HL-60/S4 treated with retinoic acid at 250 ng/mL for 4 days and 3 days (cell line): ENCODE results near the gene ACSM6.
"Not testable (repeated sequence)": the region's sequence is repeated elsewhere in the genome, so short reads cannot be mapped to it uniquely, and the experiment has no call there.

Source experiments
- in situ Hi-C: fragments of 300-500 bp; cut with MboI; formaldehyde crosslinking; loops from 2 replicates; pipeline ENCODE4 v1.7.0; 2022; ENCODE audit warnings: low sequenced_read_pairs

The ACSM6 gene

DNA sequence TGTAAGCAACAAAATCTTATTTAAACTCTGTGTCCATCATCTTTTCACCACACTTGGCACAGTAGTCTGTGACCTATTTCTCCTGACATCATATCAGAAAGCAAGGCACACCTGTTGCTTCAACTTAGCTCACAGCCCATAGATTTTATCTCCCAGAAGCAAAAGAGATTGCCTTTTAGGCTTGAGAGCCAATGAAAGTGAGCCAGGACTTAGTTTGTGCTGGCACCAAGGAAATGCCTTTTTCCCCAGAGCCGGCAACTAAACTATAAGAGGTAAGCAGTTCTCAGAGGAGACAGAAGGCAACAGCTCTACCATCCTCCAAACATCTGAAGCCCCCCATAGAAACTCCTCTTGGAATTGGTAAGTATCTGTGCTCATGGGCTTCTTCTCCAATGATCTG, at the start of gene ACSM6:
ACSM6 (plus strand) TSS at position 295 of the 400 bp plus-strand sequence. CDS start 248 bp downstream, outside the sequence.
- in situ Hi-C loops: no loop called here

DNA sequence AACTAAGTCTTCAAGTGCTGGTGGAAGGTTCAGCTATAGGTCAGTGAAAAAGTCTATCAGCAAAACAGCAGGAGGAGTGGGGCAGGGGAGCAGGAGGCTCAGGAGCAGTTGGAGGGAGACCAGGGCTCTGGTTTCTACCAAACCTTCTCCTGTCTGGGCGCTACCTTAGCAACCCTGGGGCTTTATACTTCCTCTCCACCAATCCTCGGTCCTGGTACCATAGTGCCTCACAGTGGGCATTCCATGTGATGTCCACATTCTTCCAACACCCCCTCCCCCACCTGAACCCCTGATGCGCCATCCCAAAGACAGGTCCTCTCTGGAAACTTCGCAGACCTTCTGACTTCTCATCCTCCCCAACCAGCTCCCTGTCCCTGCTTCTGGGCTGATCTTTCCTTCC, 25.3 kb upstream of the ACSM6 start:
- in situ Hi-C loops: no loop called here

GRCh38 chr10:95169522-95169921, 24.5 kb upstream of the ACSM6 start:
- in situ Hi-C loops: no loop called here

- in situ Hi-C loops: no loop called here
These were observed 23.2 kb upstream of the ACSM6 start for GRCh38 chr10:95170790-95171189.

- in situ Hi-C loops: no loop called here
These were observed 22.7 kb upstream of the ACSM6 start for GRCh38 chr10:95171336-95171735.

DNA sequence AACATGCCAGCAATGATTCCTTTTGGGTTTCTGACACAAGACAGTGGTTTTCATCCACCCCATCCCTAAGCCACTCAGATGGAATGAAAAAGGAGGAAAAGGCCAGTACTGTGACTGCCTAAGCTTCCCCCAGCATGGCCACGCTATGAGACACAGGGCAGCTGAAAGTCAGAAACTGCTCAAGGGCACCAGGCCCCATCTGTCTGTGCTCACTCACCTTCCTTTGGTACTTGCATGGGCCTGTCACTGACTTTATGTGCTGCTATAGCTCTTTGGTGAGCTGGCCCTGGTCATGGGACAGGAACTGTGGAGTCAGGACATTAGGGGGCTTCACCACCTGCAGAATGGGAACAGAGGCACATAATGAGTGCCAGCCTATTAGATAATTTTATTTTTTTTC, 21.2 kb upstream of the ACSM6 start:
- in situ Hi-C loops: no loop called here

- in situ Hi-C loops: no loop called here
These were observed 17.9 kb upstream of the ACSM6 start for GRCh38 chr10:95176101-95176500.

GRCh38 chr10:95177429-95177828, 16.6 kb upstream of the ACSM6 start:
- in situ Hi-C loops: no loop called here

DNA sequence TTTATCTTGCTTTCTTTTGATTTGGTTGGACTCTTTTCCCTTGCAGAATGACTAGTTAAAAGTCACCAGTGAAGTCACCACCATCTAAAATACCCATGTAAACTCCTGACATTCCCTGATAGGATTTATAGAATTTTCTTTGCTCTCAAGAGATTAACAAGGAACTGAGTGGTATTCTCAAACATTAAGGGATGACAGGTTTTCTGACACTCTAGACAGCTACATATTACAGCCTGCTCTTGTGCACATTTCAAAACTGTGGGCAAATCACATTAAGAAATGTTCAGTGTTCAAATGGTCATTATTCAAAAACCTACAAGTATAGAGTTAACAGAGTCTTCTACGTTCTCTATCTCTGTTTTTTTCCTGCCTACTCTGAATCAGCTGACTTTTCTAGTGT, 15.8 kb upstream of the ACSM6 start:
- in situ Hi-C loops: no loop called here

DNA sequence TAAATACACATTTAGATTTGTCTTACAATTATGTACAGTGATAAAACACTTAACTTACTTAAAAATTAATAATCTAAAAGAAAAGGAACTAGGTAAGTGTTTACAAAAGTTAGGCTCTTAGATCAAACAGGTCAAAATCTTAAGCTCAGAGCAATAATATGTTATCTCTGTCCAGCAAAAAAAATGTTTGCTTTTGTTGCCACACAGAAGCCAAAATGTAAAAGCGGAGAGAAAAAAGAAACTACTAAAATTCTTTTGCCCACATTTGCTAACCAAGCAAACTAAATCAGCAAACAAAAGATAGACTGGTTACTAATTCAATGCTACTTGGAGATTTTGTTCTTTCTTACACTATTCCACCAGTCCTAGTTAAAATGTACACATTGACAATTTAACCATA, 15.2 kb upstream of the ACSM6 start:
- in situ Hi-C loops: no loop called here

DNA sequence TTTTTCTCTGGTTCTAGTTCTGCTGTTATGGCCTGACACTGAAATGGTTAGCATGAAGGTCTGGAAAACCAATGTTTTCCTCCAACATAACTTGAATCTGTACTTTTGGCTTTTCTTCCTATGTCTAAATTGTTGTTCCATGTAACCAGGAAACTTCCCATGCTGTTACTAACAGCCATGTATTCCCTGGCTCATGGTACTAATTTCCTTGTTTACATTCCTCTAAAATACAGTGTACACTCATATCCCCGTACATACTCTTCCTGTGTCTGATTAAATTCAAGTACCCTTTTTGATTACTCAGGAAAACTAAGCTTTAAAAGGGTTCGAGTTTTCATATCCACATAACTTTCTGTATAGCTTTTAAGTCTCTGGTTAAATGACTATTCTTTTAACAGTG, 12.3 kb upstream of the ACSM6 start:
- in situ Hi-C loops: no loop called here

DNA sequence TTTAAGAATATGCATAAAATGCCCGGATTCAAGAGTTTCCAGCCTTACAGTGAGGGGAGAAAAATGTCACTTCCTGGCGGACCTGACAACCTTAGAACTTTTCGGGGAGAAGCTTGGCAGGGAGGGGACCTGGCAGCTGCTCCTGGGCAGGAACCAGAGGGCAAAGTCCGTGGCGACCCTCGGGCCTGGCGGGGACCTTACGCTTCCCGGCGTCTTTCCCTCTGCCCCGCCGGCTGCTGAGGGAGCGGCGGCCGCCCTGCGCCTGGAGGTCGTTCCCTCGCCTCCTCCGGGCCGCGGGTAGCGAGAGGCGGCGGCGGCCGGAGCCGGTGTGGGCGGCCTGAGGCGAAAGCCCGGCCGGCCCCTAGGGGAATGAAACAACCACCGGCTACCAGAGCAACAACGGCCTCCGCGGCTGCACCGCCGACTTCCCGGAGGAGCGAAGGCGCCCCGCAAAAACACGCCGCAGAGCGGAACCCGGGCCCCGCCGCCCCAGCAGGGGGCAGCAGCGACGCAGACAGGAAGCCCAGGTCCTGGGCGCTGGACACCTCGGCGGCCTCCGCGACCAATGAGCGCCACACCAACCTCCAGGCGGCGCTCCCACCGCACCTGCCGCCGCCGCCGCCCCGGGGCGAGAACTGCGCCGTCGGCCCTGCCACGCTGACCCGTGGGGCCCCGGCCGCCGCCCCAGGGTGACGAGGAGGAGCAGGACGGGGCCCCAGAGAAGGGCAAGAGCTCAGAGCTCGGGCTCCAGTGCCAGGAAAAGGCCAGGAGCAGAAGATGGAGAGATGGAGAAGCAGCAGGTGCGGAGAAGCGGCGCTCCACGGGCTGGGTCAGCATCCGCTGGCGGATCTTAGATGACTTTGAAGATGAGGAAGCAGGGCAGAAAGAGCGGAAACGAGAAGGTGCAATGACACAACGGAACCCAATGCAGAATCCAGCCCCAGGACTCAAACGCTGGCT, 10.5 kb upstream of the ACSM6 start:
- in situ Hi-C loops: no loop called here

DNA sequence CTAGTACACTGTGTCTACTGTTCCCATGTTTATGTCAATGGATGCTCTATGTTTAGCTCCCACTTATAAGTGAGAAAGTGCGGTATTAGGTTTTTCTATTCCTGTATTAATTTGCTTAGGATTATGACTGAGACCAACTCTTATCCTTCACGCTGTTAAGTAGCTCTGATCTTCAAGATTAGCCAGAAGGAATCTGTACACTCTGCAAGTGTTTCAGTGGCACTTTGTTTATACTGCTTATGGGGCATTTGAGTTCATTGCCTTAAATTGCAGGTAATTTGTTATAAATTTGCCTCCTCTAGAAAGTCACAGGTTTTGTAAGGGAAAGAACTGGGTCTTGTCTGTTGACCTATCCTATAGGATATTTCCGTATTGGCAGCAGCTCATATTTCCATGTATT, 6.4 kb upstream of the ACSM6 start:
- in situ Hi-C loops: no loop called here

GRCh38 chr10:95188593-95188992, 5.4 kb upstream of the ACSM6 start:
- in situ Hi-C loops: no loop called here

DNA sequence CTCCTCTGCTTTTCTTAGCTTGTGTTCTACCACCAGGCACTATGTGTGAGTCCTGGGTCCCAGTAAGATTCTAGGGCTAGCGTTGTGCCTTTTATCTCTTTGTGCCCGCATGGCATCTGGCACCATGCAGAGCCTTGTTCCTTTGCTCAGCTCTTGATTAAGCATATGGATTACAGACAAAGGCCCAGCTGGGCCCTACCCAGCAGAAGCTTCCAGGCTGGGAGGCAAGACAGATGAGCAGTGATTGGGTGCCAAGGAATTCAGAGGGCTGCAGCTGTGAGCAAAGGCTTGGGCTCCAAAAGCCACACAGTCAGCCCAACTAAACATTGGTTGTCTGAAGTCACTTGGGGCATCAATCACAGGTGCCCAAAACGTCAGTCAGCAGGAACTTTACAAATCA, 2.0 kb downstream of the ACSM6 start:
- in situ Hi-C loops: no loop called here

DNA sequence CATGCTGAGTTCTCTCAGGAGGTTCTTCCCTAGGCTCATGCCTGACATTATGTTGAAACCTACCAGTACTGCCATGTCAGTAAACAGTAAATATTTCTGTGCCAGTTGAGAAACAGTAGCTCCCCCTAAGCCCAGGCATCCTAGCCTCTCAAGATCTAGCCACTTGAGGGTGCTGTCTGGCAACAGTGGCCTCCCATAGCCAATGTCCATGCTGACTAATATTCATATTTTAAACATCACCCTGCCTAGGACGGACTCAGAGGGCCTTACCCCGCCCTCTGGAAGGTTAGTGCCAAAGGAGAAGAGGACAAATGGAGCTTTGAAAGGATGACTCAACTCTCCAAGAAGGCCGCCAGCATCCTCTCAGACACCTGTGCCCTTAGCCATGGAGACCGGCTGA, 7.7 kb downstream of the ACSM6 start:
- in situ Hi-C loops: no loop called here

DNA sequence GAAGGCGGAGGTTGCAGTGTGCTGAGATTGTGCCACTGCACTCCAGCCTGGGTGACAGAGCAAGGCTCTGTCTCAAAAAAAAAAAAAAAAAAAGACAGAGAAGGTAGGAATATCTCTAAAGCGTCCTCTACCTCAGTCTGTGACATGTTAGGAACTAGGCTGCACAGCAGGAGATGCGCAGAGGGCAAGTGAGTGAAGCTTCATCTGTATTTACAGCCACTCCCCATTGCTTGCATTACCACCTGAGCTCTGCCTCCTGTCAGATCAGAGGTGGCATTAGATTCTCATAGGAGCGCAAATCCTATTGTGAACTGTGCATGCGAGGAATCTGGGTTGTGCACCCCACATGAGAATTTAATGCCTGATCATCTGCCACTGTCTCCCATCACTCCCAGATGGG, 8.8 kb downstream of the ACSM6 start:
- in situ Hi-C loops: not testable (repeated sequence)

GRCh38 chr10:95208702-95209391, 14.8 kb downstream of the ACSM6 start:
- in situ Hi-C loops: no loop called here

DNA sequence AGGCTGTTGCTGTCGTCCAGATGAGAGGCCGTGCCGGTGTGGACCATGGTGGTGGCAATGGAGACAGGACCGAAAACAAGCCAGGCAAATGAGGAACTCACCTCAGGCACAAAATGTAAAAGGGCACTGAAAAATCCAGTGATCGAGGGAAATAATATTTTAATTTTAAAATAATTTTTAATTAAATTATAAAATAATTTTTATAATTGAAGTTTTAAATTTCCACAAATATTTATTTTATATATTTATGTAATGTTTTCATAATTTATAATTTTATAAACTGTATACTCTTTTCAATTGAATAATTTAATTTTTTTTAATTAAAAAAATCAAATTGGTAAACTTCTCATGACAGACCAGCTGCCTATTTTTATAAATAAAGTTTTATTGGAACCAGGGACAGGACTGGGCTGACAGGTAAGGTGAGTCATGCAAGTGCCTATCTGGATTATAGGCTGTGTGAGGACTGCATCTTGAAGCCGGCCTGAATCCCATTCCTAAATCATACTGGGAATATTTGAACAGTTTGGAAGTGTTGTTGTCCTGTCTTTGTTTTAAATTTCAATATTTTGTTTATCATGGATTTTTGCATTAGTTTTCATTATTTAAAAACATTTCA, 15.6 kb downstream of the ACSM6 start:
- in situ Hi-C loops: no loop called here

- in situ Hi-C loops: no loop called here
These were observed 17.7 kb downstream of the ACSM6 start for GRCh38 chr10:95211606-95212279.

DNA sequence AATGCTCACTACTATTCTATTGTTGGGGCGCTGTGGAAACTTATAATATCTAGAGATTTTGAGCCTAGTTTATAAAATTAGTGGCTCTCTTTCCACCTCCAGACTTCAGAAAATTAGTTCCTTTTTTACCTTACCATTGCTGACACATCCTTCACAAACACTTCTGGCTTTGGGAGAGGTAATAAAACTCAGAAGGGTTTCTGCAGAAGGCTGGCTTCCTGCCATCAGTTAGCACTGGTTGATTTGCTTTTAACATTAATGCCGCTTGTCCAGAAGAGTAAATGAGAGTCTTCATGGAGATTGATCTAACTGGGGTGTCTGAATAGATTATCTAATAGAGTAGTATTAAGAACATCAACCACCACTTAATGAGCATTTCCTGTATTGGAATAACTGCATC, 20.3 kb downstream of the ACSM6 start:
- in situ Hi-C loops: no loop called here
